ENCODE measurements around the gene ADCY3.

The ADCY3 gene

GRCh38 chr2:24903161-24904103, 16.6 kb downstream of the ADCY3 start:
- TF ChIP-seq ZNF274 (IDR thresholded peaks at IDR 0.05; ENCODE audit: low read depth, low read length), result no peak
- H3K4me3 ChIP-seq (ENCODE audit: low read length), result no peak overlapping the region

DNA sequence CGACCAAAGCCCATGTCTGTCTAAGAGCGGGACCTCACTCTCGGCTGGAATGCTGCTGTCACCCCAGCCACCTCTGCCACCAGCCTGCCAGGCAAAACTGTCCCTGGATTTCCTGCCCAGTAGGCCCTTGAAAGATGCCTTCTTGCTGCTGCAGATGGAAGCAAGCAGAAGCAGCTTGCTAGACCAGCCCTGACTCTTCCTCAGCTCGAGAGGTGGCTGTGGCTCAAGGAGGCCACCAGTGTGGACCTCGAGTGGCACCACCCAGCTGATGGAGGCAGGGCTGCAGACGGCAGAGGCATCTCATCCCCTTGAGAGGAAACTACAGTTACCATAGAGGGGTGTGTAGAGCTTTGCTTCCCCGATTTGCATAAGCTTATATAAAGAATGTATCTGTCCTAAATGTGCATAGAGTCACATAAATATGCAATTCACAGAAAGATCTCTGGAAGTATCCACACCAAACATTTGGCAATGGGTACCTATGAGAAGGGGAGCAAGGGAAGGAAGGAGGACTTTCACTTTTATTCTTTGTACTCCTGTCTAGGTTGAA, 20.6 kb downstream of the ADCY3 start:
- H3K4me3 ChIP-seq (ENCODE audit: low read length), result no peak overlapping the region
- TF ChIP-seq ZNF274 (IDR thresholded peaks at IDR 0.05; ENCODE audit: low read depth, low read length), result no peak

- no peak for TF ChIP-seq ZNF274 (IDR thresholded peaks at IDR 0.05; ENCODE audit: low read depth, low read length)
- no peak overlapping the region for H3K4me3 ChIP-seq (ENCODE audit: low read length)
Observed at GRCh38 chr2:24898122-24899109, 21.6 kb downstream of the ADCY3 start.

DNA sequence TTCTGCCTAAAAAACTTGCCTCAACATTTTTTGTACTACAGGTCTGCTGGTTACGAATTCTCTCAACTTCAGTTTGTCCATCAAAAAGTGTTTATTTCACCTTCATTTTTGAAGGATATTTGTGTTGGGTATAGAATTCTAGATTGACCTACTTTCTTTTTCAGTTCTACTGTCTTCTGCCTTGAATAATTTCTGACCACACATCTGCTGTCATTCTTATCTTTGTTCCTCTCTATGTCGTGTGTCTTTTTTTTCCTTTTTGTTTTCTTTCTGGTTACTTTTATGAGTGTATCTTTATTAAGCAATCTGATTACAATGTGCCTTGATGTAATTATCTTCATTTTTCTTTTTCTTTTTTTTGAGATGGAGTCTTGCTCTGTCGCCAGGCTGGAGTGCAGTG, 25.3 kb downstream of the ADCY3 start:
- no peak overlapping the region for H3K4me3 ChIP-seq (ENCODE audit: low read length)
- TF ChIP-seq ZNF274 (IDR thresholded peaks at IDR 0.05; ENCODE audit: low read depth, low read length), result no peak

DNA sequence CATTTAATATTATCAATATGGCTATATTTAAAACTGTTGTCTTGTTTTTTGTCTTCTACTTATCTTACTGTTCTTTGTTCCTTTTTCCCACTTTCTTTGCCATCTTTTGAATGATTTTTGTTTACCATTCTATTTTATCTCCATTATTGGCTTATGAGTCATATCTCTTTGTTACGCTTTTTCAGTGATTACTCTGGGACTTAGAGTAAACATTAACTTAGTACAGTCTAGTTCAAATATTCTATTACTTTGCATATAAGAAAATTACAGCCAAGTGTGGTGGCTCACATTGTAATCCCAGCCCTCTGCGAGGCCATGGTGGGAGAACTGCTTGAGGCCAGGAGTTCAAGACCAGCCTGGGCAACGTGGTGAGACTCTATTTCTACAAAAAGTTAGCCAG, 26.1 kb downstream of the ADCY3 start:
- no peak for TF ChIP-seq ZNF274 (IDR thresholded peaks at IDR 0.05; ENCODE audit: low read depth, low read length)
- H3K4me3 ChIP-seq (ENCODE audit: low read length), result no peak overlapping the region

- TF ChIP-seq ZNF274 (IDR thresholded peaks at IDR 0.05; ENCODE audit: low read depth, low read length), result no peak
- H3K4me3 ChIP-seq (ENCODE audit: low read length), result no peak overlapping the region
Observed at GRCh38 chr2:24892928-24893327, 27.1 kb downstream of the ADCY3 start.

DNA sequence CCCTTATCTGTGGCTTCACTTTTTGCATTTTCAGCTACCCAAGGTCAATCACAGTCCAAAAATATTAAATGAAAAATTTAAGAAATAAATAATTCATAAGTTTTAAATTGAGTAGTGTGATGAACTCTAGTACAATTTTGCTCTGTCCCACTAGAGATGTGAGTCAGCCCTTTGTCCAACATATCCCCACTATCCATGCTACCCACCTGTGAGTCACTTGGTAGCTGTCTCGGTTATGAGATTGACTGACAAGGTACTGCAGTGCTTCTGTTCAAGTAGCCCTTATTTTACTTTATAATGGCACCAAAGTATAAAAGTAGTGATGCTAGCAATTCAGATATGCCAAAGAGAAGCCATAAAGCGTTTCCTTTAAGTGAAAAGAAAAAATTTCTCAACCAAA, 28.8 kb downstream of the ADCY3 start:
- H3K4me3 ChIP-seq (ENCODE audit: low read length), result no peak overlapping the region
- TF ChIP-seq ZNF274 (IDR thresholded peaks at IDR 0.05; ENCODE audit: low read depth, low read length), result no peak

GRCh38 chr2:24889221-24889620, 30.8 kb downstream of the ADCY3 start:
- H3K4me3 ChIP-seq (ENCODE audit: low read length), result no peak overlapping the region
- no peak for TF ChIP-seq ZNF274 (IDR thresholded peaks at IDR 0.05; ENCODE audit: low read depth, low read length)

DNA sequence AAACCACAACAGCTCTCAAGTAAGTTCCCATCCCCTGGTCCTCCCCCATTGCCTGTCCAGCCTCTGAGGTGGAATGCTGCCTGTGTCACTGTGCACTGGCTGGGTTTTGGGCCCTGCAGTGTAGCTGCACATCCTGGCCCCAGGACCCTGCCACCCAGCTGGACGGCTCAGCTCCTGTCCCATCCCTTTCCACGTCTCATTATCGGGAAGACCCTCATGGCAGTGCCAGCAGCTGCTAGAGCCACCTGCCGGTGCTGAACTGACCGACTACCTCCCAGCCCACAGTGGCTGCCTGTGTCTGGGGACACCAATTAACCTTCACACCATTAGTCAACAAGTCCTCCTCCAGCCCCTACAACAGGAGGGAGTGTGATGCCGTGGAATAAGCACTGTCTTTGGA, 31.9 kb downstream of the ADCY3 start:
- TF ChIP-seq ZNF274 (IDR thresholded peaks at IDR 0.05; ENCODE audit: low read depth, low read length), result no peak

GRCh38 chr2:24887307-24887874, 32.6 kb downstream of the ADCY3 start:
- peak overlapping the region; percentile 35; the same call in 1 of the 2 replicates for H3K4me3 ChIP-seq (ENCODE audit: low read length)
- no peak for TF ChIP-seq ZNF274 (IDR thresholded peaks at IDR 0.05; ENCODE audit: low read depth, low read length)

More for the DNA sequence above, 31.9 kb downstream of the ADCY3 start:
- no peak overlapping the region for H3K4me3 ChIP-seq (ENCODE audit: low read length)

DNA sequence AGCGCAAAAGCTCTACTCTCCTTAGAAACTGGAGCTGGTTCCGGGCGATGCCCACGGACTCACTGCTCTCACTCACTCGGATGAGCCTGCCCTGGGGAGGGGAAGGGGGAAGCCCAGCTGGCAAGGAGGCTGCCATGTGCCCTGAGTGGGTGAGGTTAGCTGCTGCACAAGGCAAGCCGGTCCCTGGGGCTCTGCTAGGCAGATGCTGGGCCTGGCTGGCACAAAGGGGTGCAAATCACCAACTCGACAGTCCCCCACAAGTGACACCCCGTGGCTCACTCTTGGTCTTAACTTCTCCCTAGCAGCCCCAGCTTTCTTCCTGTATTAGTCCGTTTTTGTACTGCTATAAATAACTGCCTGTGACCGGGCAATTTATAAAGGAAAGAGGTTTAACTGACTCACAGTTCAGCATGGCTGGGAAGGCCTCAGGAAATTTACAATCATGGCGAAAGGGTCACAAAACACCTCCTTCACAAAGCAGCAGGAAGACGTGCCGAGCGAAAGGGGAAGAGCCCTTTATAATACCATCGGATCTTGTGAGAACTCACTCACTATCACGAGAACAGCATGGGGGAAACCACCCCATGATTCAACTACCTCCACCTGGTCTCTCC, 33.2 kb downstream of the ADCY3 start:
- peak overlapping the region; percentile 35; the same call in 1 of the 2 replicates for H3K4me3 ChIP-seq (ENCODE audit: low read length)
- no peak for TF ChIP-seq ZNF274 (IDR thresholded peaks at IDR 0.05; ENCODE audit: low read depth, low read length)

- TF ChIP-seq ZNF274 (IDR thresholded peaks at IDR 0.05; ENCODE audit: low read depth, low read length), result no peak
- peak overlapping the region; percentile 35; the same call in 1 of the 2 replicates for H3K4me3 ChIP-seq (ENCODE audit: low read length)
Observed at GRCh38 chr2:24886126-24886501, 33.9 kb downstream of the ADCY3 start.
